ENCODE data around the gene CCM2.

Gene CCM2

GRCh38 chr7:44998153-44998871 lies 1.7 kb upstream of the CCM2 start:
- no peaks in the 10 kb centered on the region for H4K20me1 ChIP-seq (ENCODE audit: insufficient read depth, low read length)
- H3K36me3 ChIP-seq (replicated peaks; ENCODE audit: insufficient read depth, low read length) = 0 out of 2 replicates have a peak, but pooled peaks cover 4% of the 10 kb centered on the region
- H3K9ac ChIP-seq (ENCODE audit: low read length) = no peak overlapping the region
- H3K27me3 ChIP-seq (replicated peaks; ENCODE audit: insufficient read depth, low read length) = no peaks in the 10 kb centered on the region
- H3K4me2 ChIP-seq (ENCODE audit: low read depth, low read length) = peak overlapping the region; percentile 36; the same call in 1 of the 2 replicates
- no peaks in the 10 kb centered on the region for H3K9me3 ChIP-seq (replicated peaks; ENCODE audit: insufficient read depth, low read length)
- no peak for DNase-seq
- H2AFZ ChIP-seq (ENCODE audit: low read length) = no peak overlapping the region
- H3K79me2 ChIP-seq (ENCODE audit: low read length) = peaks cover 31% of the 10 kb centered on the region
- no peaks in the 10 kb centered on the region for H3K9me2 ChIP-seq (replicated peaks; ENCODE audit: insufficient read depth, low read length)
- peak overlapping the region; percentile 81; the same call in 1 of the 2 replicates for H3K4me3 ChIP-seq (ENCODE audit: low read length)
- TF ChIP-seq EZH2 (optimal IDR thresholded peaks at IDR 0.05; ENCODE audit: low read depth, low read length) = no peak
- TF ChIP-seq EZH2phosphoT487 (IDR thresholded peaks at IDR 0.05; ENCODE audit: low read length) = no peak
- no peak for TF ChIP-seq CTCF (IDR thresholded peaks at IDR 0.05; ENCODE audit: low read length)
- peaks cover 61% of the 10 kb centered on the region for H3F3A ChIP-seq (ENCODE audit: insufficient read depth, low read length)
- peaks cover 50% of the 10 kb centered on the region for H3K4me1 ChIP-seq (ENCODE audit: low read length)
- H3K27ac ChIP-seq (ENCODE audit: low read length) = peak overlapping the region; percentile 76; the same call in 1 of the 2 replicates

- H3F3A ChIP-seq (ENCODE audit: insufficient read depth, low read length) = peaks cover 51% of the 10 kb centered on the region
- TF ChIP-seq EZH2phosphoT487 (IDR thresholded peaks at IDR 0.05; ENCODE audit: low read length) (no peak), CTCF (IDR thresholded peaks at IDR 0.05; ENCODE audit: low read length) (no peak), EZH2 (optimal IDR thresholded peaks at IDR 0.05; ENCODE audit: low read depth, low read length) (no peak)
Measured at GRCh38 chr7:44999245-45000092, 532 bp upstream of the CCM2 start.

GRCh38 chr7:45001138-45001694 lies 1.2 kb downstream of the CCM2 start:
- Histone ChIP-seq H3K4me2 (ENCODE audit: low read depth, low read length) (peak overlapping the region; percentile 86), H4K20me1 (ENCODE audit: insufficient read depth, low read length) (peaks cover 4% of the 10 kb centered on the region; the same call in 1 of the 2 replicates), H3K4me3 (ENCODE audit: low read length) (peak overlapping the region; percentile 92), H2AFZ (ENCODE audit: low read length) (no peak overlapping the region), H3K4me1 (ENCODE audit: low read length) (peaks cover 42% of the 10 kb centered on the region), H3K9ac (ENCODE audit: low read length) (peak overlapping the region; percentile 94), H3K79me2 (ENCODE audit: low read length) (peaks cover 60% of the 10 kb centered on the region), H3K27ac (ENCODE audit: low read length) (peak overlapping the region; percentile 96), H3K9me3 (replicated peaks; ENCODE audit: insufficient read depth, low read length) (no peaks in the 10 kb centered on the region), H3K9me2 (replicated peaks; ENCODE audit: insufficient read depth, low read length) (no peaks in the 10 kb centered on the region), H3K36me3 (replicated peaks; ENCODE audit: insufficient read depth, low read length) (0 out of 2 replicates have a peak, but pooled peaks cover 4% of the 10 kb centered on the region), H3F3A (ENCODE audit: insufficient read depth, low read length) (peaks cover 45% of the 10 kb centered on the region), H3K27me3 (replicated peaks; ENCODE audit: insufficient read depth, low read length) (no peaks in the 10 kb centered on the region)
- DNase-seq = peak; percentile 97
- TF ChIP-seq CTCF (IDR thresholded peaks at IDR 0.05; ENCODE audit: low read length) = no peak
- TF ChIP-seq EZH2phosphoT487 (IDR thresholded peaks at IDR 0.05; ENCODE audit: low read length) = no peak

More at GRCh38 chr7:44999245-45000092, 532 bp upstream of the CCM2 start:
- Histone ChIP-seq H2AFZ (ENCODE audit: low read length) (peak overlapping the region; percentile 57), H3K9ac (ENCODE audit: low read length) (peak overlapping the region; percentile 81), H3K36me3 (replicated peaks; ENCODE audit: insufficient read depth, low read length) (0 out of 2 replicates have a peak, but pooled peaks cover 4% of the 10 kb centered on the region), H3K27me3 (replicated peaks; ENCODE audit: insufficient read depth, low read length) (no peaks in the 10 kb centered on the region), H3K27ac (ENCODE audit: low read length) (peak overlapping the region; percentile 76), H3K9me2 (replicated peaks; ENCODE audit: insufficient read depth, low read length) (no peaks in the 10 kb centered on the region), H3K79me2 (ENCODE audit: low read length) (peaks cover 42% of the 10 kb centered on the region), H4K20me1 (ENCODE audit: insufficient read depth, low read length) (no peaks in the 10 kb centered on the region), H3K4me2 (ENCODE audit: low read depth, low read length) (peak overlapping the region; percentile 71), H3K4me1 (ENCODE audit: low read length) (peaks cover 38% of the 10 kb centered on the region), H3K4me3 (ENCODE audit: low read length) (peak overlapping the region; percentile 81), H3K9me3 (replicated peaks; ENCODE audit: insufficient read depth, low read length) (no peaks in the 10 kb centered on the region)
- DNase-seq = peak; percentile 99
